Natural killer cell (primary cell): ENCODE measurements around the gene TANC1. TPM values are rescaled to one million over a fixed set of nuclear protein-coding genes. Genes with fewer than 3 reads are reported as not detected.
A peak's percentile ranks its signal among the peaks of the same experiment; 100 is the strongest.

Experiments used
- ATAC-seq, 3 donors: fragments of 150-1000 bp in 2 of 3; fragments of 200-7000 bp in 1 of 3; cut with Tn5 transposase; 1 replicate in 1 of 3; 2 replicates in 2 of 3; pipeline ENCODE4 v1.10.0; 2021; ENCODE audit warnings: mild to moderate bottlenecking in 2 of 3, moderate library complexity in 2 of 3
- DNase-seq, 2 donors: peaks; one replicate each; pipeline versions ENCODE4 v3.0.0 to v3.0.0-alpha.2; 2013 to 2021; ENCODE audit warnings: mixed read lengths in 1 of 2
- H3K27ac ChIP-seq: one replicate; pipeline ENCODE4 v1.5.1; 2013; ENCODE audit warnings: mild to moderate bottlenecking, low read length
- H3K27me3 ChIP-seq: one replicate; pipeline ENCODE4 v1.6.1; 2013; ENCODE audit warnings: low read length; ENCODE audit not compliant: control insufficient read depth, insufficient read depth
- H3K36me3 ChIP-seq: one replicate; pipeline ENCODE4 v1.6.1; 2013; ENCODE audit warnings: low read length; ENCODE audit not compliant: control insufficient read depth, insufficient read depth
- H3K4me1 ChIP-seq: one replicate; pipeline ENCODE4 v1.6.1; 2013; ENCODE audit warnings: low read length; ENCODE audit not compliant: control insufficient read depth, insufficient read depth
- H3K4me3 ChIP-seq: one replicate; pipeline ENCODE4 v1.5.1; 2013; ENCODE audit warnings: low read length
- H3K9me3 ChIP-seq: one replicate; pipeline ENCODE4 v1.6.1; 2013; ENCODE audit warnings: low read length; ENCODE audit not compliant: control insufficient read depth, insufficient read depth
- H3K27ac Mint-ChIP-seq, 2 donors: one replicate each; pipeline ENCODE4 v1.8.0; 2022; ENCODE audit warnings: mild to moderate bottlenecking in 2 of 2, mixed read lengths in 2 of 2, moderate library complexity in 1 of 2
- H3K27me3 Mint-ChIP-seq, 2 donors: one replicate each; pipeline ENCODE4 v1.8.0; 2022; ENCODE audit warnings: low read depth in 2 of 2, mixed read lengths in 2 of 2
- H3K36me3 Mint-ChIP-seq: one replicate; pipeline ENCODE4 v1.8.0; 2022; ENCODE audit warnings: mixed read lengths
- H3K4me1 Mint-ChIP-seq, 2 donors: one replicate each; pipeline ENCODE4 v1.8.0; 2022; ENCODE audit warnings: mixed read lengths in 2 of 2
- H3K4me3 Mint-ChIP-seq: one replicate; pipeline ENCODE4 v1.8.0; 2022; ENCODE audit warnings: mild to moderate bottlenecking, moderate library complexity, mixed read lengths
- H3K9me3 Mint-ChIP-seq, 2 donors: one replicate each; pipeline ENCODE4 v1.8.0; 2022; ENCODE audit warnings: mixed read lengths in 2 of 2
- CTCF ChIP-seq: fragments of 200-600 bp; IDR thresholded peaks from one replicate; pipeline ENCODE4 v1.8.0; 2022; ENCODE audit warnings: antibody characterized with exemption
- WGBS: methylation state at CpG from one replicate; pipeline ENCODE4 v1.1.7; 2013; ENCODE audit warnings: missing lambda C conversion rate; ENCODE audit not compliant: insufficient coverage; 5-methylcytosine and 5-hydroxymethylcytosine counted together
- intact Hi-C: fragments of 100-400 bp; cut with micrococcal nuclease; formaldehyde crosslinking; loops from one replicate; pipeline ENCODE4 v1.14.2; 2022
- total RNA-seq, 4 donors: library from RNA; stranded (reverse); fragments of 120-200 nt in 1 of 4; gene quantifications; one replicate each; pipeline versions ENCODE4 v1.2.3 to v1.2.4, GENCODE V29; 2013 to 2022

TANC1 gene
- total RNA-seq, 3 donors from 2014 or later (not counting 1 experiment from before 2014, with no cell fraction given), result 0.82 to 4.2 (median 1.1) TPM

- TF ChIP-seq CTCF, result no peak
Measured at GRCh38 chr2:159195697-159196096, 227.3 kb downstream of the TANC1 start.

GRCh38 chr2:159196393-159196925 lies 228.0 kb downstream of the TANC1 start:
- no peak for TF ChIP-seq CTCF
- WGBS, result 95% methylated on average over 14 of the region's 14 CpGs
- no peak overlapping the region for H3K4me3 Mint-ChIP-seq
- ATAC-seq (no peak), DNase-seq (no peak)
- no peaks in the 10 kb centered on the region for H3K36me3 Mint-ChIP-seq
- no peaks in the 10 kb centered on the region for H3K27me3 ChIP-seq
- no peaks in the 10 kb centered on the region for H3K27me3 Mint-ChIP-seq
- intact Hi-C loops, result no loop called here
- H3K4me1 ChIP-seq, result peaks cover 27% of the 10 kb centered on the region
- H3K9me3 Mint-ChIP-seq, result no peaks in the 10 kb centered on the region
- H3K9me3 ChIP-seq, result no peaks in the 10 kb centered on the region
- no peaks in the 10 kb centered on the region for H3K36me3 ChIP-seq
- H3K27ac Mint-ChIP-seq, result peak overlapping the region in 1 of 2 donors; percentile 12
- no peak overlapping the region for H3K27ac ChIP-seq
- peaks cover 30 to 34% of the 10 kb centered on the region in 2 donors for H3K4me1 Mint-ChIP-seq
- H3K4me3 ChIP-seq, result no peak overlapping the region

More at GRCh38 chr2:159195697-159196096, 227.3 kb downstream of the TANC1 start:
- H3K4me3 Mint-ChIP-seq, result no peak overlapping the region
- H3K36me3 Mint-ChIP-seq, result no peaks in the 10 kb centered on the region
- ATAC-seq, result no peak
- no peak overlapping the region for H3K4me3 ChIP-seq
- H3K27me3 Mint-ChIP-seq, result no peaks in the 10 kb centered on the region
- H3K36me3 ChIP-seq, result no peaks in the 10 kb centered on the region
- DNase-seq, result no peak
- H3K4me1 Mint-ChIP-seq, result peaks cover 23 to 26% of the 10 kb centered on the region in 2 donors
- WGBS, result 95% methylated on average over 6 of the region's 6 CpGs
- H3K27ac ChIP-seq, result no peak overlapping the region
- intact Hi-C loops, result no loop called here
- H3K9me3 Mint-ChIP-seq, result no peaks in the 10 kb centered on the region
- no peaks in the 10 kb centered on the region for H3K9me3 ChIP-seq
- H3K27me3 ChIP-seq, result no peaks in the 10 kb centered on the region
- H3K27ac Mint-ChIP-seq, result no peak overlapping the region
- H3K4me1 ChIP-seq, result peaks cover 20% of the 10 kb centered on the region

GRCh38 chr2:159199236-159199635 lies 230.8 kb downstream of the TANC1 start:
- H3K36me3 Mint-ChIP-seq, result no peaks in the 10 kb centered on the region
- no peaks in the 10 kb centered on the region for H3K9me3 Mint-ChIP-seq
- ATAC-seq (peak; percentile 49 to 68 (median 52)), DNase-seq (peak in 1 of 2 donors; percentile 20)
- Histone ChIP-seq H3K36me3 (no peaks in the 10 kb centered on the region), H3K4me1 (peaks cover 51% of the 10 kb centered on the region), H3K9me3 (no peaks in the 10 kb centered on the region), H3K4me3 (no peak overlapping the region), H3K27me3 (no peaks in the 10 kb centered on the region), H3K27ac (no peak overlapping the region)
- H3K27ac Mint-ChIP-seq, result peak overlapping the region; percentile 31 to 91
- intact Hi-C loops, result no loop called here
- TF ChIP-seq CTCF, result no peak
- H3K4me3 Mint-ChIP-seq, result peak overlapping the region; percentile 9
- 46% methylated on average over 8 of the region's 9 CpGs for WGBS
- peaks cover 45 to 48% of the 10 kb centered on the region in 2 donors for H3K4me1 Mint-ChIP-seq
- no peaks in the 10 kb centered on the region for H3K27me3 Mint-ChIP-seq
